HEK293 (cell line): Measurements from ENCODE around the gene TMEM62.

Experiments used
- CTCF ChIP-seq: fragments of 450-650 bp; formaldehyde crosslinking; IDR thresholded peaks from 2 replicates; pipeline ENCODE4 v1.5.1; 2016; ENCODE audit warnings: missing biosample characterization, missing genetic modification characterization
- HOXC10 ChIP-seq: sonication (generic); formaldehyde crosslinking; IDR thresholded peaks from 2 replicates; pipeline ENCODE4 v1.8.1; 2023; ENCODE audit warnings: mild to moderate bottlenecking, missing genetic modification reagents
- PRDM10 ChIP-seq: fragments of 450-650 bp; formaldehyde crosslinking; IDR thresholded peaks from 2 replicates; pipeline ENCODE4 v1.5.1; 2016; ENCODE audit warnings: missing biosample characterization, missing genetic modification characterization
- REST ChIP-seq: fragments of 450-650 bp; formaldehyde crosslinking; IDR thresholded peaks from 2 replicates; pipeline ENCODE4 v1.5.1; 2016; ENCODE audit warnings: missing biosample characterization, missing genetic modification characterization
- ZBTB1 ChIP-seq: fragments of 450-650 bp; formaldehyde crosslinking; IDR thresholded peaks from 2 replicates; pipeline ENCODE4 v1.5.1; 2016; ENCODE audit warnings: missing biosample characterization, missing genetic modification characterization
- ZNF549 ChIP-seq: fragments of 450-650 bp; IDR thresholded peaks from 2 replicates; pipeline ENCODE4 v1.5.1; 2018; ENCODE audit warnings: missing biosample characterization, missing genetic modification characterization, mild to moderate bottlenecking, inconsistent platforms, moderate library complexity
- ZNF664 ChIP-seq: fragments of 450-650 bp; formaldehyde crosslinking; IDR thresholded peaks from 2 replicates; pipeline ENCODE4 v1.5.1; 2016; ENCODE audit warnings: missing biosample characterization, missing genetic modification characterization
- ZNF76 ChIP-seq: fragments of 450-650 bp; formaldehyde crosslinking; IDR thresholded peaks from 2 replicates; pipeline ENCODE4; 2016; ENCODE audit warnings: low read depth, missing biosample characterization, missing genetic modification characterization, borderline replicate concordance
- TF ChIP-seq, protein P1 (sequence below): fragments of 450-650 bp; formaldehyde crosslinking; IDR thresholded peaks from 2 replicates; pipeline ENCODE4 v1.5.1; 2016; ENCODE audit warnings: missing biosample characterization, missing genetic modification characterization, borderline replicate concordance

GRCh38 chr15:43128980-43129335, 4.4 kb upstream of the TMEM62 start:
- no peak for TF ChIP-seq HOXC10 (CRISPR knock-in tag)
- no peak for TF ChIP-seq PRDM10 (tag by site-specific recombination)
- TF ChIP-seq ZNF76 (tag by site-specific recombination) = no peak
- no peak for TF ChIP-seq CTCF (tag by site-specific recombination)
- TF ChIP-seq ZBTB1 (tag by site-specific recombination) = no peak
- TF ChIP-seq REST (tag by site-specific recombination) = no peak
- no peak for TF ChIP-seq ZNF549
- TF ChIP-seq, protein P1, sequence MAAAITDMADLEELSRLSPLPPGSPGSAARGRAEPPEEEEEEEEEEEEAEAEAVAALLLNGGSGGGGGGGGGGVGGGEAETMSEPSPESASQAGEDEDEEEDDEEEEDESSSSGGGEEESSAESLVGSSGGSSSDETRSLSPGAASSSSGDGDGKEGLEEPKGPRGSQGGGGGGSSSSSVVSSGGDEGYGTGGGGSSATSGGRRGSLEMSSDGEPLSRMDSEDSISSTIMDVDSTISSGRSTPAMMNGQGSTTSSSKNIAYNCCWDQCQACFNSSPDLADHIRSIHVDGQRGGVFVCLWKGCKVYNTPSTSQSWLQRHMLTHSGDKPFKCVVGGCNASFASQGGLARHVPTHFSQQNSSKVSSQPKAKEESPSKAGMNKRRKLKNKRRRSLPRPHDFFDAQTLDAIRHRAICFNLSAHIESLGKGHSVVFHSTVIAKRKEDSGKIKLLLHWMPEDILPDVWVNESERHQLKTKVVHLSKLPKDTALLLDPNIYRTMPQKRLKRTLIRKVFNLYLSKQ (tag by site-specific recombination) = no peak
- no peak for TF ChIP-seq ZNF664 (tag by site-specific recombination)
